ENCODE measurements around the gene UST. TPM values are rescaled to one million over a fixed set of nuclear protein-coding genes. Genes with fewer than 3 reads are reported as not detected.
A peak's percentile ranks its signal among the peaks of the same experiment; 100 is the strongest.

Gene UST
- total RNA-seq, 5 donors from 2014 or later (not counting 1 experiment from before 2014, with no cell fraction given): 1.9 to 5.3 (median 3.0) TPM

GRCh38 chr6:148944608-148945007 lies 197.8 kb downstream of the UST start:
- ChIA-PET CTCF (interaction anchor here (0.5 to 1.9 kb wide), 4 partner anchors 90 to 367 kb away, joined by 3 to 8 read pairs (median 4); no protein-coding TSS in a partner anchor), POLR2A (no interaction called here)
- H3K9me3 Mint-ChIP-seq: no peaks in the 10 kb centered on the region
- Histone ChIP-seq H3K4me3 (ENCODE audit: control insufficient read depth in 1 of 2, extremely low read depth in 1 of 2, low read length in 1 of 2) (no peak overlapping the region), H3K36me3 (ENCODE audit: control insufficient read depth in 2 of 2, extremely low read depth in 1 of 2, insufficient read depth in 1 of 2, low read length in 1 of 2) (no peaks in the 10 kb centered on the region), H3K9me3 (no peaks in the 10 kb centered on the region), H3K4me1 (ENCODE audit: control insufficient read depth in 1 of 2, extremely low read depth in 1 of 2, insufficient read depth in 2 of 2, low read length in 2 of 2) (no peaks in the 10 kb centered on the region), H3K27me3 (replicated peaks in 1 of 2; ENCODE audit: control insufficient read depth in 2 of 2, extremely low read depth in 1 of 2, insufficient read depth in 2 of 2, low read length in 1 of 2) (no peaks in the 10 kb centered on the region), H3K27ac (ENCODE audit: low read length) (no peak overlapping the region)
- DNase-seq: no peak
- ATAC-seq (replicated peaks in 1 of 4): no peak
- peaks cover 3% of the 10 kb centered on the region in 2 donors for H3K27me3 Mint-ChIP-seq
- no peak overlapping the region for H3K4me3 Mint-ChIP-seq
- H3K27ac Mint-ChIP-seq: no peak overlapping the region
- WGBS (ENCODE audit: insufficient coverage): 100% methylated on average over 1 of the region's 1 CpG
- H3K4me1 Mint-ChIP-seq: peaks cover 0 to 5% (median 2%) of the 10 kb centered on the region in 3 donors
- no peaks in the 10 kb centered on the region for H3K36me3 Mint-ChIP-seq

- no peaks in the 10 kb centered on the region for H3K36me3 Mint-ChIP-seq
- peaks cover 0 to 2% of the 10 kb centered on the region in 2 experiments for H3K27me3 ChIP-seq (replicated peaks in 1 of 2; ENCODE audit: control insufficient read depth in 2 of 2, extremely low read depth in 1 of 2, insufficient read depth in 2 of 2, low read length in 1 of 2)
- peaks cover 0 to 5% (median 2%) of the 10 kb centered on the region in 3 donors for H3K4me1 Mint-ChIP-seq
- ATAC-seq (replicated peaks in 1 of 4): no peak
- H3K4me1 ChIP-seq (ENCODE audit: control insufficient read depth in 1 of 2, extremely low read depth in 1 of 2, insufficient read depth in 2 of 2, low read length in 2 of 2): no peaks in the 10 kb centered on the region
- no peak overlapping the region for H3K27ac Mint-ChIP-seq
- no peak for DNase-seq
- H3K4me3 Mint-ChIP-seq: no peak overlapping the region
- no peak overlapping the region for H3K27ac ChIP-seq (ENCODE audit: low read length)
- H3K36me3 ChIP-seq (ENCODE audit: control insufficient read depth in 2 of 2, extremely low read depth in 1 of 2, insufficient read depth in 1 of 2, low read length in 1 of 2): no peaks in the 10 kb centered on the region
- ChIA-PET CTCF (interaction anchor here (1.1 to 1.9 kb wide), 2 partner anchors 16 to 367 kb away, joined by 3 to 8 read pairs; no protein-coding TSS in a partner anchor), POLR2A (no interaction called here)
- H3K9me3 Mint-ChIP-seq: no peaks in the 10 kb centered on the region
- no peaks in the 10 kb centered on the region for H3K9me3 ChIP-seq
- WGBS (ENCODE audit: insufficient coverage): no CpG with 5 or more reads among the region's 8 CpGs
- H3K4me3 ChIP-seq (ENCODE audit: control insufficient read depth in 1 of 2, extremely low read depth in 1 of 2, low read length in 1 of 2): no peak overlapping the region
- peaks cover 5 to 6% of the 10 kb centered on the region in 2 donors for H3K27me3 Mint-ChIP-seq
Measured at GRCh38 chr6:148945301-148946021, 198.6 kb downstream of the UST start.

GRCh38 chr6:148947621-148948444 lies 201.0 kb downstream of the UST start:
- Histone ChIP-seq H3K27ac (ENCODE audit: low read length) (no peak overlapping the region), H3K27me3 (replicated peaks in 1 of 2; ENCODE audit: control insufficient read depth in 2 of 2, extremely low read depth in 1 of 2, insufficient read depth in 2 of 2, low read length in 1 of 2) (peaks cover 0 to 2% of the 10 kb centered on the region in 2 experiments), H3K36me3 (ENCODE audit: control insufficient read depth in 2 of 2, extremely low read depth in 1 of 2, insufficient read depth in 1 of 2, low read length in 1 of 2) (no peaks in the 10 kb centered on the region), H3K9me3 (no peaks in the 10 kb centered on the region), H3K4me3 (ENCODE audit: control insufficient read depth in 1 of 2, extremely low read depth in 1 of 2, low read length in 1 of 2) (no peak overlapping the region), H3K4me1 (ENCODE audit: control insufficient read depth in 1 of 2, extremely low read depth in 1 of 2, insufficient read depth in 2 of 2, low read length in 2 of 2) (no peaks in the 10 kb centered on the region)
- peak; percentile 66 to 82 (median 77) for ATAC-seq (replicated peaks in 1 of 4)
- H3K36me3 Mint-ChIP-seq: no peaks in the 10 kb centered on the region
- 46% methylated on average over 6 of the region's 12 CpGs for WGBS (ENCODE audit: insufficient coverage)
- ChIA-PET POLR2A (no interaction called here), CTCF (interaction anchor here (1.0 to 1.8 kb wide), 3 partner anchors 20 to 388 kb away, joined by 3 to 8 read pairs (median 5); no protein-coding TSS in a partner anchor)
- no peaks in the 10 kb centered on the region for H3K9me3 Mint-ChIP-seq
- H3K27me3 Mint-ChIP-seq: peaks cover 5 to 8% of the 10 kb centered on the region in 2 donors
- H3K4me1 Mint-ChIP-seq: peaks cover 0 to 5% (median 2%) of the 10 kb centered on the region in 3 donors
- DNase-seq: peak; percentile 32 to 88 (median 68)
- H3K4me3 Mint-ChIP-seq: no peak overlapping the region
- H3K27ac Mint-ChIP-seq: no peak overlapping the region

GRCh38 chr6:148951662-148952061 lies 204.8 kb downstream of the UST start:
- DNase-seq (no peak), ATAC-seq (replicated peaks in 1 of 4) (no peak)
- Mint-ChIP-seq H3K27ac (no peak overlapping the region), H3K36me3 (peaks cover 6% of the 10 kb centered on the region), H3K4me1 (peaks cover 0 to 5% (median 2%) of the 10 kb centered on the region in 3 donors), H3K9me3 (no peaks in the 10 kb centered on the region), H3K4me3 (no peak overlapping the region), H3K27me3 (peaks cover 5 to 8% of the 10 kb centered on the region in 2 donors)
- H3K27me3 ChIP-seq (replicated peaks in 1 of 2; ENCODE audit: control insufficient read depth in 2 of 2, extremely low read depth in 1 of 2, insufficient read depth in 2 of 2, low read length in 1 of 2): peaks cover 0 to 2% of the 10 kb centered on the region in 2 experiments
- no peaks in the 10 kb centered on the region for H3K36me3 ChIP-seq (ENCODE audit: control insufficient read depth in 2 of 2, extremely low read depth in 1 of 2, insufficient read depth in 1 of 2, low read length in 1 of 2)
- no peak overlapping the region for H3K27ac ChIP-seq (ENCODE audit: low read length)
- 83% methylated on average over 1 of the region's 6 CpGs for WGBS (ENCODE audit: insufficient coverage)
- ChIA-PET POLR2A (no interaction called here), CTCF (no interaction called here)
- no peaks in the 10 kb centered on the region for H3K4me1 ChIP-seq (ENCODE audit: control insufficient read depth in 1 of 2, extremely low read depth in 1 of 2, insufficient read depth in 2 of 2, low read length in 2 of 2)
- H3K4me3 ChIP-seq (ENCODE audit: control insufficient read depth in 1 of 2, extremely low read depth in 1 of 2, low read length in 1 of 2): no peak overlapping the region
- H3K9me3 ChIP-seq: no peaks in the 10 kb centered on the region

GRCh38 chr6:148952147-148953035 lies 205.6 kb downstream of the UST start:
- no peaks in the 10 kb centered on the region for H3K4me1 ChIP-seq (ENCODE audit: control insufficient read depth in 1 of 2, extremely low read depth in 1 of 2, insufficient read depth in 2 of 2, low read length in 2 of 2)
- Mint-ChIP-seq H3K4me1 (peaks cover 0 to 5% (median 2%) of the 10 kb centered on the region in 3 donors), H3K9me3 (no peaks in the 10 kb centered on the region), H3K4me3 (no peak overlapping the region), H3K27ac (no peak overlapping the region), H3K27me3 (peaks cover 5 to 8% of the 10 kb centered on the region in 2 donors), H3K36me3 (peaks cover 9% of the 10 kb centered on the region)
- no peaks in the 10 kb centered on the region for H3K36me3 ChIP-seq (ENCODE audit: control insufficient read depth in 2 of 2, extremely low read depth in 1 of 2, insufficient read depth in 1 of 2, low read length in 1 of 2)
- ATAC-seq (replicated peaks in 1 of 4) (no peak), DNase-seq (no peak)
- no peak overlapping the region for H3K4me3 ChIP-seq (ENCODE audit: control insufficient read depth in 1 of 2, extremely low read depth in 1 of 2, low read length in 1 of 2)
- ChIA-PET POLR2A (interaction anchor here in 1 of 2 donors (0.6 kb wide), 1 partner anchor 249 kb away, joined by 3 read pairs; no protein-coding TSS in a partner anchor), CTCF (interaction anchor here in 1 of 2 donors (0.6 kb wide), 1 partner anchor 205 kb away, joined by 3 read pairs; no protein-coding TSS in a partner anchor)
- no peaks in the 10 kb centered on the region for H3K9me3 ChIP-seq
- H3K27ac ChIP-seq (ENCODE audit: low read length): no peak overlapping the region
- H3K27me3 ChIP-seq (replicated peaks in 1 of 2; ENCODE audit: control insufficient read depth in 2 of 2, extremely low read depth in 1 of 2, insufficient read depth in 2 of 2, low read length in 1 of 2): peaks cover 0 to 2% of the 10 kb centered on the region in 2 experiments
- WGBS (ENCODE audit: insufficient coverage): 67% methylated on average over 2 of the region's 10 CpGs

Data from T-cell (primary cell).